IPS-NIHi7 (cell line): Measurements from ENCODE around the gene PIM1.
"Not testable (repeated sequence)": the region's sequence is repeated elsewhere in the genome, so short reads cannot be mapped to it uniquely, and the experiment has no call there.

Experiments used
- DNase-seq: peaks from one replicate; pipeline ENCODE4 v3.0.0; 2012; ENCODE audit warnings: mixed read lengths; ENCODE audit errors: extremely low spot score

The PIM1 gene

DNA sequence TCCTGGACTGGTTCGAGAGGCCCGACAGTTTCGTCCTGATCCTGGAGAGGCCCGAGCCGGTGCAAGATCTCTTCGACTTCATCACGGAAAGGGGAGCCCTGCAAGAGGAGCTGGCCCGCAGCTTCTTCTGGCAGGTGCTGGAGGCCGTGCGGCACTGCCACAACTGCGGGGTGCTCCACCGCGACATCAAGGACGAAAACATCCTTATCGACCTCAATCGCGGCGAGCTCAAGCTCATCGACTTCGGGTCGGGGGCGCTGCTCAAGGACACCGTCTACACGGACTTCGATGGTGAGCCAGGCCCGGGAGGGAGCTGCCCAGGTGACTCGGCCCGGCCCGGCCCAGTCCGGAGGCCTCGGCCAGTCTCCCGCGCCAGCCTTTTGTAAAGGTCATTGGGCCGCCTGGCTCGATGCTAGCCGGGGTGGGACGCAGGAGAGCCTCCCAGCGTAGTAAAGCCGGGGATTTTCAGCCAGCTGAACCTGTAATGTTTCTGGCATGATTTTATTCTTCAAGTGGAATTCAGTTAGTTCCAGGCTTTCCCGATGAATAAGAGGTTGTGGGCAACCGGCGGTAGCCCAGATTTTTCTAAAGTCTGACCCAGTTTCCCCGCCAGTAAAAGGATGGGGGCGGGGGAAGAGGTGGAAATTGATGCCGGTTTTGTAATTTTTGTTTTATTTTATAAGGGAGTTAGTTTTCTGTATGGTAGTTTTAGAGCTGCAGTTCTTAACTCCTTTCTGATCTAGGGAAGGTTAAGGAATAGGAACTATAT, 1.4 kb downstream of the PIM1 start:
- DNase-seq = no peak

DNA sequence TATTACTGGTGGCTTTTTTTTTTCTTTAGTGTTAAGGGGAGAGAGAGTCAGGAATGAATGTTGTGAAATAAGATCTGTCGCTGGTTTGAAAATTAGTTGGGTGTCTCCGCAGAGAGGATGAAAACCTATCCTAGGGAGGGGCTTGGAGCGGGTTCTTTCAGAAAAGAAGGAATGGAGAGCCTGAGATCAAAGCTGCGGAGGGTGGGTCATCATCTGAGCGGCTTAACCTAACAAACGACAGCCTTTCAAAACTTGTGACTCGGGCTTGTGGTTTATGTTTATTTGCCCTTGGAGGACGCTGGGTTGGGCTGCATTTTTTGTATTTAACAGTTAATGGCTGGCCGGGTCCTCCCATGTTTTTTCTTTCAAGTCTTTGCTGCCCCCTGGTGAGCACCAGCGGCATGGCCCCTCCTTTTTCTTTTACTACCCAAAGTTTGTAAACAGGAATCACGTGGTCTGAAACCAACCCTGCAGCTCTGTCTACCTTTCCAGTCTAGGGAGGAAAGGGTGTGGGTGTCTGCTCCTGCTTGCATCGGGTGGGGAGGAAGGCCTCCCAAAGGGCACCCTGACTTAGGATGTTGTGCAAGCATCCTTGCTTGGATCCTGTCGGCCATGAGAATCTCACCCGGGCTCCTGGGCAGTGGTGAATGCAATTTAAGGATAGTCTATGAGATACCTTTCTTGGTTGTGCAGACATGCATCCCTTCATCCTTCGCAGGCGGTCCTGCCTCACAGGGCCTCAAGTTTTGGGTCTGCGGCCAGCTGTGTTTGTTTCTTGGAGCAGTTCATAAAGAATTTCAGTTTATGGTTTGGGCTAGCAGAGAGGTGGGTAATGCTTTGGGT, 2.2 kb downstream of the PIM1 start:
- DNase-seq = peak; percentile 68

DNA sequence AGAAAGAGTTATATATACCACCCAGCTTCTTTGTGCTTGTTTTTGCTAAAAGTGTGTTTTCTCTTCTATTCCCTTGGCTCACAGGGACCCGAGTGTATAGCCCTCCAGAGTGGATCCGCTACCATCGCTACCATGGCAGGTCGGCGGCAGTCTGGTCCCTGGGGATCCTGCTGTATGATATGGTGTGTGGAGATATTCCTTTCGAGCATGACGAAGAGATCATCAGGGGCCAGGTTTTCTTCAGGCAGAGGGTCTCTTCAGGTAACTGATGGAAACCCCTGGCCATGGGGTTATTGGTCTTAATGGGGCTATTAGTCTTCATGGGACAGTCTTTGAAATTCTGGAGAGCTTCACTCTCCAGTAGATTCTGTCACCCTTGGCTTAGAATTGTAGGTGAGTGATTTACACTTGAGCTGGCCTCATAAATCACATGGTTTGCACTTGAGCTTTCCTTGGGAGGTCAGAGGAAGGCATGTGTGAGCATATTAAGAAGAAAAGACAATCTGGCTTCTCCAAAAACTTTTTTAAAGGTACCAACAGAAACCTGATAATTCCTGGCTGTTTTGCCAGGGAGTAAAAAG, 3.0 kb downstream of the PIM1 start:
- no peak for DNase-seq

DNA sequence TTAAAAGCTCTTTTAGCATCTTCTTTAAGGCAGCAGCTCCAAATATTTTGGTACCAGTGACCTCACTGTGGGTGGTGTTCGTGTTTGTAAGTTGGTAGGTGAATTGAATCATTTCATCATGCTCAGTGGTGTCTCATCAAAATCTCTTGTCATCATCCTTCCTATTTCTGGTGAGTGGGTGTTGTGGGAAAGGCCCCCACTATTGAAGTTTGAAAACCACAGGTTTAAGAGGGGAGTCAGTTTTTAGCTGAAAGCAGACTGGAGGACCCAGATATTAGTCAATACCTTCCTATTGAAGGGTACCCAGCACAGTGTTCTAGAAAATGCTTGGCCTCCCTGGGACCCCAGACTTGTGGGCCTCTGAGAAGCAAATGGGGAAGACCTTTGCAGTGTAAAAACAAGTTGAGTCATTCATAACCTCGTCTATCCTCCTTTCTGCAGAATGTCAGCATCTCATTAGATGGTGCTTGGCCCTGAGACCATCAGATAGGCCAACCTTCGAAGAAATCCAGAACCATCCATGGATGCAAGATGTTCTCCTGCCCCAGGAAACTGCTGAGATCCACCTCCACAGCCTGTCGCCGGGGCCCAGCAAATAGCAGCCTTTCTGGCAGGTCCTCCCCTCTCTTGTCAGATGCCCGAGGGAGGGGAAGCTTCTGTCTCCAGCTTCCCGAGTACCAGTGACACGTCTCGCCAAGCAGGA, 3.7 kb downstream of the PIM1 start:
- DNase-seq = no peak

DNA sequence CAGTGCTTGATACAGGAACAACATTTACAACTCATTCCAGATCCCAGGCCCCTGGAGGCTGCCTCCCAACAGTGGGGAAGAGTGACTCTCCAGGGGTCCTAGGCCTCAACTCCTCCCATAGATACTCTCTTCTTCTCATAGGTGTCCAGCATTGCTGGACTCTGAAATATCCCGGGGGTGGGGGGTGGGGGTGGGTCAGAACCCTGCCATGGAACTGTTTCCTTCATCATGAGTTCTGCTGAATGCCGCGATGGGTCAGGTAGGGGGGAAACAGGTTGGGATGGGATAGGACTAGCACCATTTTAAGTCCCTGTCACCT, 4.2 kb downstream of the PIM1 start:
- DNase-seq = no peak

DNA sequence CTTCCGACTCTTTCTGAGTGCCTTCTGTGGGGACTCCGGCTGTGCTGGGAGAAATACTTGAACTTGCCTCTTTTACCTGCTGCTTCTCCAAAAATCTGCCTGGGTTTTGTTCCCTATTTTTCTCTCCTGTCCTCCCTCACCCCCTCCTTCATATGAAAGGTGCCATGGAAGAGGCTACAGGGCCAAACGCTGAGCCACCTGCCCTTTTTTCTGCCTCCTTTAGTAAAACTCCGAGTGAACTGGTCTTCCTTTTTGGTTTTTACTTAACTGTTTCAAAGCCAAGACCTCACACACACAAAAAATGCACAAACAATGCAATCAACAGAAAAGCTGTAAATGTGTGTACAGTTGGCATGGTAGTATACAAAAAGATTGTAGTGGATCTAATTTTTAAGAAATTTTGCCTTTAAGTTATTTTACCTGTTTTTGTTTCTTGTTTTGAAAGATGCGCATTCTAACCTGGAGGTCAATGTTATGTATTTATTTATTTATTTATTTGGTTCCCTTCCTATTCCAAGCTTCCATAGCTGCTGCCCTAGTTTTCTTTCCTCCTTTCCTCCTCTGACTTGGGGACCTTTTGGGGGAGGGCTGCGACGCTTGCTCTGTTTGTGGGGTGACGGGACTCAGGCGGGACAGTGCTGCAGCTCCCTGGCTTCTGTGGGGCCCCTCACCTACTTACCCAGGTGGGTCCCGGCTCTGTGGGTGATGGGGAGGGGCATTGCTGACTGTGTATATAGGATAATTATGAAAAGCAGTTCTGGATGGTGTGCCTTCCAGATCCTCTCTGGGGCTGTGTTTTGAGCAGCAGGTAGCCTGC, 4.8 kb downstream of the PIM1 start:
- no peak for DNase-seq

DNA sequence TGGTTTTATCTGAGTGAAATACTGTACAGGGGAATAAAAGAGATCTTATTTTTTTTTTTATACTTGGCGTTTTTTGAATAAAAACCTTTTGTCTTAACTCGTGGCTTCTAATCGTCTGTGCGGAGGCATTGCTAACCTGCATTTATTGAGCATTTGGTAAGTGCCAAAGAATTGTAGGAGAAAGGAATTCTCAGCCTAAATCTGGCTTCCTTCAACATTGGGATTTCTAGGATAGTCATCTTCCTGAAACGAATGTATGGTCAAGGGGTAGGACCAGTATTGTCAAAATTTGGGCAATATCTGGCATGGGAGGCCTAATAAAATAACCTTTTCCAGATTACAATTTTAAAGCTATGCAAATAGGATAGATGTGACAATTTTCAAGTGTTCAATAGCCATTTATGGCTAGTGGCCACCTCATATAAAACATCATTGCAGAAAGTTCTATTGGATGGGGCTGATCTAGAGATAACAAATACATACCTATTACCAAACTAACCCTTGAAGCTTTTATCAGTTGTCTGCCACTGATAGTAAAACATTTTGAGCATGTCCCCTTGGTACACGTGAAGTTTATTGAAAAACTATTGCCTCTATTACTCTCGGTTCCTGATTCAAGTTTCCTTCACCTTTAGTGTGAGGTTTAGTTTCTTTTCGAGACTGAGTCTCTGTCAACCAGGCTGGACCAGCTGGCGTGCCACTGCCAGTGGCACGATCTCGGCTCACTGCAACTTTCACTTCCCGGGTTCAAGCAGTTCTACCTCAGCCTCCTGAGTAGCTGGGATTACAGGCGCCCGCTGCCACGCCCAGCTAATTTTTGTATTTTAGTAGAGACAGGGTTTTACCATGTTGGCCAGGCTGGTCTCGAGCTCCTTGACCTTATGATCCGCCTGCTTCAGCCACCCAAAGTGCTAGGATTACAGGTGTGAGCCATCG, 5.6 kb downstream of the PIM1 start:
- no peak for DNase-seq

DNA sequence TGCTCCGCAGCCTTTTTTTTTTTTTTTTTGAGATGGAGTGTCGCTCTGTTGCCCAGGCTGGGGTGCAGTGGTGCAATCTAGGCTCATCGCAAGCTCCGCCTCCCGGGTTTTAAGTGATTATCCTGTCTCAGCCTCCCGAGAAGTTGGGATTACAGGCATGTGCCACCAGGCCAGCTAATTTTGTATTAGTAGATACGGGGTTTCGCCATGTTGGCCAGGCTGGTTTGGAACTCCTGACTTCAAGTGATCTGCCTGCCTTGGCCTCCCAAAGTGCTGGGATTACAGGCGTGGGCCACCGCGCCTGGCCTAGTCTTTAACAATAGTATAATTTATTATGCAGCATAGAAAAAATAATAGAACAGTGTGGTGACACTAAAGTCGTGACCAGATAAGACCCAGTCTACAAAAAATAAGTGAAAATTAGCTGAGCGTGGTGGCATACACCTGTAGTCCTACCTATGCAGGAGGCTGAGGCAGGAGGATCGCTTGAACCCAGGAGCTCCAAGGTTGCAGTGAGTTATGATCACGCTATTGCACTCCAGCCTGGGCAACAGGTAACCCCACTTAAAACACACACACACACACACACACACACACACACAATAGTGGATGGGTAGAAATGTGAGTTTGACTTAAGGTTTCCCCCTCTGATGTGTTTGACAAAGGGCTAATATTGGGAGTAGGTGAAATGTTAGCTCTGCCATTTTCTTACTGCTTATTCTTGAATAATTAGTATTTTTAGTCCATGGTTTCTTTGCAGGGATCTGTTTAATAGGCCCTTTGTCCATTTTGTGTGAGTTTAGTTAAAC, 6.5 kb downstream of the PIM1 start:
- DNase-seq = no peak

DNA sequence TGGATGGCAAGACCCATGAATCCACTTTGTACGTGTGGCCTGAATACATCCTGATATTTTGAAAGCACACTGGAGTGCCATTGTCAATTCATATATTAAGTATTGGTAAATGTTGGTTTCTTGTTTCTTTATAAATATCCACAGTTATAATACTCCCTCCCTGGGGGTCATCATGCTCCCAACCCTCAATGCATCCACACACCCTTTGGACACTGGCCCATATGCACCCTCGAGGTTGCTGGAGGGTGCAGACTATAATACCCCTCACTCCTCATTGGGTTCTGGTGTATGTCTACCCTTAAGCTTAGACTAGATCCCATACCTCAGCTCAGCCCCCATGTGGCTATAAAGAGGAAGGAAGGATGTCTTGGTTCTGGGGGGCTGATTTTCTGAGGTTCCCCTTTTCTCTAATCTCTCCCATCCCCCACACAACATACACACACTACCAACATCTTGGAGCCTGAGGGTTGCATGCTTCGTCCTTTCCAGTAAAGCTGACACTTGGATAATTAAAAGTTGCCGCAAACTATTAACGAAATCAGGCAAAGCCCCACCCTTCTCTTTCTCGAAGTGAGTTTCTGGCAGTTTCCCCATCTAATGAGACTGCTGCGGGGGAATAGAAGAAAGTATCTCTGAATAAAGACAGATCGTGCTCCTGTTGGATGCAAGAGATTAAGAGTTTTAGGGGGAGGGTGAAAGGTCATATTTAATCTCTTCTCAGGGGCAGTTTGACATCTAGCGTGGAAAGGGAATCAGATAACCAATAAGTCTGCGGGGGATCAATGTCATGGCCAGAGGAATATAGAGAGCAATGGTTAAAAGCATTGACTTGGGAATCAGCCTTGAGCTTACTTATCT, 7.4 kb downstream of the PIM1 start:
- DNase-seq = no peak

DNA sequence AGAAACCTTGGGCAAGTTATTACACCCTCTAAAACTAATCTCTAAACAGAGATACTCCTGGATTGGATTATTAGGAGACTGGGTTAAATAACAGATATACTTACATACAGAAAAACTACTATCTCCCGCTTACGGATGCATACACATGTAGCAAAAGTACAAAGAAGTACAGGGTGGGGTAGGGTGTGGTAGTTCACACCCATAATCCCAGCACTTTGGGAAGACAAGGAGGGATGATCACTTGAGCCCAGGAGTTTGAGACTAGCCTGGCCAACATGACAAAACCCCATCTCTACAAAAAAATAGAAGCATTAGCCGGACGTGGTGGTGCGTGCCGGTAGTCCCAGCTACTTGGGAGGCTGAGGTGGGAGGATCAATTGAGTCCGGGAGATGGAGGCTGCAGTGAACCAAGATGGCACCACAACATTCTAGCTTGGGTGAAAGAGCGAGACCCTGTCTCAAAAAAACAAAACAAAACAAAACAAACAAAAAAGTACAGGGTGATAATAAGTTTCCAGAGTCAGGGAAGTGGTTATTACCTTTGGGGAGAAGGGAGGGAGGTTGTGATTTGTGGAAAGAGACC, 8.1 kb downstream of the PIM1 start:
- DNase-seq = no peak

DNA sequence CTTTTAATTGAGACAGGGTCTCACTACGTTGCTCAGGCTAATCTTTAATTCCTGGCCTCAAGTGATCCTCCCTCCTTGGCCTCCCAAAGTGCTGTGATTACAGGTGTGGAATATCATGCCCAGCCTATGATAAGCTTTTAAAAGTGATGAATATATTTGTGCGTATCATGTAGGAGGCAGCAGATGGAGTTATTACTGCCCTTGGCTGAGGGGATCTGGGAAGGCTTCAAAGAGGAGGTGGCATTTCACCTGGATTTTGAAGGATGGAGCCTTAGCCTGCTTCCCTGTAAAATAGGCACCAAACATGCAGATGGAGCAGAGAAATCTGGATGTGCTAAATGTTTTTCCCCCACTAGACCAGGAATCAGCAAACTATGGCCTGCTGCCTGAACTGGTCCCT, 10.1 kb downstream of the PIM1 start:
- DNase-seq = no peak

DNA sequence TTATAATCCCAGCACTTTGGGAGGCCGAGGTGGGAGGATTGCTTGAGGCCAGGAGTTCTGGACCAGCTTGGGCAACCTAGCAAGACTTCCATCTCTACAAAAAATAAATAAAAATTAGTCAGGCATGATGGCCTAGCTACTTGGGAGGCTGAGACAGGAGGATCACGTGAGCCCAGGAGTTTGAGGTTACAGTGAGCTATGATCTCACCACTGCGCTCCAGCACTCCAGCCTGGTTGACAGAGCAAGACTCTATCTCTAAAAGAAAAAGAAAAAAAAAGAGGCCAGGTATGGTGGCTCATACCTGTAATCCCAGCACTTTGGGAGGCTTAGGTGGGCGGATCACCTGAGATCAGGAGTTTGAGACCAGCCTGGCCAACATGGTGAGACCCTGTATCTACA, 10.7 kb downstream of the PIM1 start:
- not testable (repeated sequence) for DNase-seq

DNA sequence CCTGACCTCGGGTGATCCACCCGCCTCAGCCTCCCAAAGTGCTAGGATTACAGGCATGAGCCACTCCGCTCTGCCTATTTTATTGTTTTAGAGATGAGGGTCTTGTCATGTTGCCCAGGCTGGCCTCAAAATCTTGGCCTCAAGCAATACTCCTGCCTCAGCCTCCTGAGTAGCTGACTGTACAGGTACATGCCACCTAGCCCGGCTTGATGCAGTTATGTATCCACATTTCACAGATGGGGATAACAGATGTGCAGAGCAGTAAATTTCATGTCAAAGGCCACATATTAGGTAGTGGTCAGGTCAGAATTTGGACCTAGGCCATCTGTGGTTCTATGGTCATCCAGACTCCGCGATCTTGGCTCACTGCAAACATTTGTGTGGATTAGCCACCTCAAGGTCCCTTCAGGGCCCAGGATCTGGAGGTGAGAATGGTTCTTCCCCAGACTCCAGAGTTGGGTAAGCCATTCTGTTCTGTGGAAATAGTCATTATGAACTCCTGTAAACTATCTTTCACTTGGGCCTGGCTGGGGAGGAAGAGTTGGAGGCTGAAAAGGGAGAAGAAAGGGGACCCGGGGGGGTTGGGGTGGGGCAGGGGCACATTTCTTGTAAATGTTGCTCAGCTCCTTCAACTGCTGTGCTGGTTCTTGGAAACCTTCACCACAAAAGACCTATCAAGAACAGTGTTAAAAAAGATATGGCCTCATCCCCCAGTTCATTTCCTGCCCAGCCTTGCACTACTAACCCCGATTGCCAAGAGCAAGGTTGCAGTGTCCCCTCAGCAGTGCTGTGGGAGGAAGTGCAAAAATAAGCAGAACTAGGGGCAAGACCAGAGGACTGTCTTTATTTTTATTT, 13.0 kb downstream of the PIM1 start:
- DNase-seq = no peak

DNA sequence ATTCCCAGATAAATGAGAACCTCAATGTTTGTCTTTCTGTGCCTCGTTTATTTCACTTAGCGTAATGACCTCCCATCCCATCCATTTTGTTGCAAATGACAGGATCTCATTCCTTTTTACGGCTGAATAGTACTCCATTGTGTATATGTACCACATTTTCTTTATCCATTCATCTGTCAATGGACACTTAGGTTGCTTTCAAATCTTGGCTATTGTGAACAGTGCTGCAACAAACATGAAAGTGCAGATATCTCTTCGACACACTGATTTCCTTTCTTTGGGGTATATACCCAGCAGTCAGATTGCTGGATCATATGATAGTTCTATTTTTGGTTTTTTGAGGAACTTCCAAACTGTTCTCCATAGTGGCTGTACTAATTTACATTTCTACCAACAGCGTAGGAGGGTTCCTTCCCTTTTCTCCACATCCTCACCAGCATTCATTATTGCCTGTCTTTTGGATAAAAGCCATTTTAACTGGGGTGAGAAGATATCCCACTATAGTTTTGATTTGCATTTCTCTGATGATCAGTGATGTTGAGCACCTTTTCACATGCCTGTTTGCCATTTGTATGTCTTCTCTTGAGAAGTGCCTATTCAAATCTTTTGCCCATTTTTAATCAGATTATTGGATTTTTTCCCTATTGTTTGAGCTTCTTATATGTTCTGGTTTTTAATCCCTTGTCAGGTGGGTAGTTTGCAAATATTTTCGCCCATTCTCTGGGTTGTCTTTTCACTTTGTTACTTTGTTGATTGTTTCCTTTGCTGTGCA, 16.2 kb downstream of the PIM1 start:
- not testable (repeated sequence) for DNase-seq

DNA sequence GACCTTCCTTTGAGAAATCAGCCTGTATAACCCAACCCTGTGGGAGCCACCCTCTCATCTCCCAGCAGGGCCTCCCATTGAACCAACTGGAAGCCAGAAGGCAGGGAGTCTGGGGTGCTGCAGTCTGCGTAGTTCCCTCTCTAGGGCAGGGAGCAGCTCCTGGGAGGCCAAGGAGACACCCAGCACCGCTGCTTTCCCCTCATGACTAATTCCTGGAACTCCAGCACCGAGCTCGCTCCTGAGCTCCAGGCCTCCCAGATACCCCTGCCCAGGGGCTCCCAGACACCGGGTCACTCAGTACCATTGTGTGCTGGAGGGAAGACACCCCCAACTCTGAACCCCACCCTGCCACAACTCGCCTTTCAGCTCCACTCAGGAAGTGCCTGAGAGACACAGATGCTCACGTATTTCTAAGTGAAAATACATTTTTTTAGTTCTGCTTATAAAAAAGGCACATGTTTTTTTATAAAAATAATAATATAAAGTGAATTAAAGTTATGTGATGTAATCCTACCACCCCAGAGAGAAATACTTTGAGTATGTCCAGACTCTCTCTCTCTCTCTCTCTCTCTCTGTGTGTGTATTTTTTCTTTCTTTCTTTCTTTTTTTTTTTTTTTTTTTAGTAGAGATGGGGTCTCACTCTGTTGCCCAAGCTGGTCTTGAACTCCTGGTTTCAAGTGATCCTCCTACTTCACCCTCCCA, 17.5 kb downstream of the PIM1 start:
- no peak for DNase-seq
